Astrocyte (in vitro differentiated cells and primary cell): ENCODE data around the gene SPO11.

ENCODE experiments used
- CTCF ChIP-seq: IDR thresholded peaks from 2 replicates; pipeline ENCODE4 v1.5.1; 2011; ENCODE audit warnings: low read depth, mild to moderate bottlenecking, inconsistent platforms, low read length, moderate library complexity; ENCODE audit not compliant: insufficient read depth
- EZH2 ChIP-seq: IDR thresholded peaks from 2 replicates; pipeline ENCODE4 v1.6.1; 2012; ENCODE audit warnings: mild to moderate bottlenecking, low read length, inconsistent platforms; ENCODE audit not compliant: insufficient read depth

GRCh38 chr20:57309544-57310115, 20.0 kb upstream of the SPO11 start:
- TF ChIP-seq CTCF: no peak
- TF ChIP-seq EZH2: no peak
